Stimulated activated effector memory CD8-positive, alpha-beta T cell treated with anti-CD3 and anti-CD28 coated beads, Interleukin-12 subunit alpha, Interleukin-12 subunit beta, amount 100 ng/mL, for 72 hours (primary cell): Measurements from ENCODE around the gene YKT6.

Source experiments
- ATAC-seq: fragments of 150-1000 bp; cut with Tn5 transposase; 2 replicates; pipeline ENCODE4 v1.10.0; 2021
- DNase-seq, 2 donors: peaks; one replicate each; pipeline ENCODE4 v3.0.0; 2021 to 2022; ENCODE audit warnings: low spot score in 2 of 2
- H3K27ac Mint-ChIP-seq: one replicate; pipeline ENCODE4 v1.8.0; 2022; ENCODE audit warnings: mild to moderate bottlenecking, mixed read lengths
- H3K36me3 Mint-ChIP-seq: one replicate; pipeline ENCODE4 v1.8.0; 2022; ENCODE audit warnings: mild to moderate bottlenecking, mixed read lengths
- H3K4me1 Mint-ChIP-seq: one replicate; pipeline ENCODE4 v1.8.0; 2022; ENCODE audit warnings: mixed read lengths
- H3K4me3 Mint-ChIP-seq: one replicate; pipeline ENCODE4 v1.8.0; 2022; ENCODE audit warnings: mild to moderate bottlenecking, mixed read lengths
- H3K9me3 Mint-ChIP-seq: one replicate; pipeline ENCODE4 v1.8.0; 2022; ENCODE audit warnings: mixed read lengths

Gene YKT6

DNA sequence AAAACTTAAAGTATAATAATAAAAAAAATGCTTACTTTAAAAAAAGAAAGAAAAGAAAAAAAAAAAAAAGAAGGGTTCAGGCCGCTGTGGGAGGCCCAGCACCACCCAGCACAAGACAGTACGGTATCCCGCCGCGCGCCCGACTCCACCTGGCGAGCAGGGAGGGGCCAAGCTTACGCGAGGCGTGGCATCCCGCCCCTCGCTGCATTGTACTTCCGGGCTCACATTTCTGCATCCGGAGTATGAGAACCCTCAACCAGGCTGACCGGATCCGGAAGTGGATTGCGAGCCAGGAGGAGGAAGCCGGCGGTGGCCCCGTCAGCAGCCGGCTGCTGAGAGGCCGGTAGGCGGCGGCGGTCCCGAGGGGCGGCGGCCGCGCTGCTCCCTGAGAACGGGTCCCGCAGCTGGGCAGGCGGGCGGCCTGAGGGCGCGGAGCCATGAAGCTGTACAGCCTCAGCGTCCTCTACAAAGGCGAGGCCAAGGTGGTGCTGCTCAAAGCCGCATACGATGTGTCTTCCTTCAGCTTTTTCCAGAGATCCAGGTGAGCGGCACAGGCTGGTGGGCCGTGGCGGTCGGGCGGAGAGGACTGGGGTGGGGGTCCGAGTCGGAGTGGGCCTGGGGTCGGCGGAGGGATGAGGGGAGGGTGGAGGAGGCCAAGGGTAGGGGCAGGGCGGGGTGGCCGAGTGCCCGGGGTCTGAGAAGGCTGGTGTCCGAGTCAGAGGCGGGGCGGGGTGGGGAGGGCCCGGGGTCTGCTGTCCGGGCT lies at the start of gene YKT6:
Gene YKT6 (plus strand): TSS at position 280 of the 763 bp plus-strand sequence. CDS start 158 bp downstream, at position 438.
- Mint-ChIP-seq H3K9me3 (no peaks in the 10 kb centered on the region), H3K4me3 (peak within 1 kb of the TSS; percentile 79)

DNA sequence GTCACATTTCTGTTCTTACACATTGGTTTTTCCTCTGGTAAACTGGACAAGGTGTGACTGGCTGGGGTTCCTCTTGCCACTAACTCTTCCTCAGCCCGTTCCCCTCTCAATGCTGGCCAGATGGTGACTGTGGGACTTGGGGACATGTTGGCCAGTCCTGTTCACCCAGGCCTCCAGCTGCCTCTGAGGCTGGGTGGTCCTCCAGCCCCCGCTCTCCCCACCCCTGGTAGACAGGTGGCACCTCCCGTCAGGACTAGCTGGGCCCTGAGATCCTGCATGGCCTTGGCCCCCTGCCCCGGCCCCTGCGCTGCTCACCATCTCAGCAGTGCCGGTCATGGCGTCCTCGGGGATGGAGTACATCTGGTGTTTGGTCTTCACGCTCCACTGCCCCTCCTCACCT lies 48.8 kb upstream of the YKT6 start:
- no peak for ATAC-seq
- Mint-ChIP-seq H3K4me1 (peaks cover 5% of the 10 kb centered on the region), H3K4me3 (no peak overlapping the region), H3K9me3 (no peaks in the 10 kb centered on the region), H3K36me3 (no peaks in the 10 kb centered on the region), H3K27ac (peak overlapping the region; percentile 67)
- no peak for DNase-seq

More for the DNA sequence above, at the start of gene YKT6:
- Mint-ChIP-seq H3K36me3 (peaks cover 25% of the 10 kb centered on the region), H3K4me1 (peaks cover 35% of the 10 kb centered on the region), H3K27ac (peak within 1 kb of the TSS; percentile 83)
- ATAC-seq (peak; percentile 100), DNase-seq (peak; percentile 74 to 94)

DNA sequence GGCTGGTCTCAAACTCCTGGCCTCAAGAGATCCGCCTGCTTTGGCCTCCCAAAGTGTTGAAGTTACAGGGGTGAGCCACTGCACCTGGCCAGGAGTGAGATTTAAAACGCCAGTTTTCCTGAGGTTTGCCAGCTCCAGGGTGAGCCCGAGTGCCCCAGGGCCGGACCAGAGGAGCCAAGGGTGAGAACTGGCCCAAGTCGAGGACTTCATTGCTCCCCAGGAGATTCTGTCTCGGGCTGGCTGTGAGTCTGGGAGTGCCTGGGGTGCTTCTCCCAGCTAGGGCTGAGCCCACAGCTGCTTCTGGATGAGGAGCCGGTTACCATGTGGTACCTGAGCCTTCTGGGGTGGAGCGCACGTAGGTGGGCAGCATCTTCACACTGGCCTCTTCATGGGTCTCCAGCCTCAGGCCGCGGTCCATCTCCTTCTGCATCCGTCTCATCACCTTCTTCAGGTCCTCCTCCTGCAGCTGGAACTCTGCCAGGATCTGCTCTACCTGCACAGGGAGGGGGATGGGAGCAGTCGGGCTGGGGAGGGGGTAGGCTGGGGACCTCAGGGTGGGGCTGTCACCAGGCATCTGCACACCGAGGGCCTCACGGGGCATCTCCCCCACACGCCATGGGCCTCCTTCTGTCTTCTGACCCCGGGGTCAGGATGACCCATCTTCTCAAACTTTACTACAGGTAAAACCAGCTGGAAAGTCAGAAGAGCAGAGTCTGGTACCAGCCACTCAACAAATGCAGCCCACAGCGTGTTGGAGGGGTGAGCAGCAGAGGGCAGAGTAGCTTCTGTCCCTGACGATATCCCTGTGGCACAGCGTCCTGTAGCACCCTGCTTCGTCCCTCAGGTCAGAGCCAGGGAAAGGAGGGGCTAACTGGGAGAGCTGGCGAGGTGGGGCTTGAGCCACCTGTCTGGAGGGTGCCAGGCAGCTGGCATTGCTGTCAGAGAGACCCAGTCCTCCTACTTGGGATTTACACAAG lies 47.5 kb upstream of the YKT6 start:
- no peak overlapping the region for H3K27ac Mint-ChIP-seq
- ATAC-seq (no peak), DNase-seq (no peak)
- no peaks in the 10 kb centered on the region for H3K36me3 Mint-ChIP-seq
- H3K9me3 Mint-ChIP-seq: no peaks in the 10 kb centered on the region
- no peak overlapping the region for H3K4me3 Mint-ChIP-seq
- H3K4me1 Mint-ChIP-seq: peaks cover 5% of the 10 kb centered on the region

DNA sequence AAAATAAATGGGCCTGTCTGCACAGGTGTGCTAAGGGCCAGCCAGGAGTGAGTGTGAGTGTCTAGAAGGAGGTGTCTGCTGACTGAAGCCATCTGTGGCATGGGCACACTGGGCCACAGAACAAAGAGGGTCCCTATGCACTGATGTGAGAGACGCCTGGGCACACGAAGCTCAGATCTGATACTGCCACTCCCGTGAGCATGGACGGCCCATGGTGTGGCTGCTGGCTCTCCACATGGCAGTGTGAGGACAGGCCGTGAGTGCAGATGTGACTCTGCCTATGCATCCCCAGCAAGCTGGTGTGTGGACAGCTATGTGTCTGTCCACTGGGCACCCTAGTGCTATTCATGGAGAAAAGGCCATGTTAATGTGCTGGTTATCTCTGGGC lies 46.8 kb upstream of the YKT6 start:
- ATAC-seq (no peak), DNase-seq (no peak)
- no peak overlapping the region for H3K27ac Mint-ChIP-seq
- no peaks in the 10 kb centered on the region for H3K9me3 Mint-ChIP-seq
- peaks cover 5% of the 10 kb centered on the region for H3K4me1 Mint-ChIP-seq
- H3K36me3 Mint-ChIP-seq: no peaks in the 10 kb centered on the region
- H3K4me3 Mint-ChIP-seq: no peak overlapping the region

DNA sequence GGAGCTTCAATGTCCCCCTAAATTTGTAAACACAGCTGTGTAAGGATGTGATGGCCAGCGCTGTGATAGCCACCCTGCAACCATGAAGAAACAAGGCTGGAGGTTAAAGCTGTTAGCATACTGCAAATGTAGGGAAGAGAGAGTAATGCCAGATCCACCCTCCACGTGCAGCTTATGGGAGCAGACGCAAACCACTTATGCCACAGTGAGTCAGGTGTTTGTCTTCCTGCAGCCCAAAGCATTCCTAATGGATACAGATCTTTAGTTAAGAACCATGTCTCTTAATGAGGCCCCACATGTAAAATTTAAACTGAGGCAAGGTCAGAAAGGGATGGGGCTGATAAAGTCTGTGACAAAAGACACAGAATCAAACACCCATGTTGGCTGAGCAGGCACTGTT lies 46.1 kb upstream of the YKT6 start:
- no peak overlapping the region for H3K27ac Mint-ChIP-seq
- H3K4me1 Mint-ChIP-seq: peaks cover 5% of the 10 kb centered on the region
- H3K36me3 Mint-ChIP-seq: no peaks in the 10 kb centered on the region
- H3K4me3 Mint-ChIP-seq: no peak overlapping the region
- no peaks in the 10 kb centered on the region for H3K9me3 Mint-ChIP-seq
- DNase-seq (no peak), ATAC-seq (no peak)

DNA sequence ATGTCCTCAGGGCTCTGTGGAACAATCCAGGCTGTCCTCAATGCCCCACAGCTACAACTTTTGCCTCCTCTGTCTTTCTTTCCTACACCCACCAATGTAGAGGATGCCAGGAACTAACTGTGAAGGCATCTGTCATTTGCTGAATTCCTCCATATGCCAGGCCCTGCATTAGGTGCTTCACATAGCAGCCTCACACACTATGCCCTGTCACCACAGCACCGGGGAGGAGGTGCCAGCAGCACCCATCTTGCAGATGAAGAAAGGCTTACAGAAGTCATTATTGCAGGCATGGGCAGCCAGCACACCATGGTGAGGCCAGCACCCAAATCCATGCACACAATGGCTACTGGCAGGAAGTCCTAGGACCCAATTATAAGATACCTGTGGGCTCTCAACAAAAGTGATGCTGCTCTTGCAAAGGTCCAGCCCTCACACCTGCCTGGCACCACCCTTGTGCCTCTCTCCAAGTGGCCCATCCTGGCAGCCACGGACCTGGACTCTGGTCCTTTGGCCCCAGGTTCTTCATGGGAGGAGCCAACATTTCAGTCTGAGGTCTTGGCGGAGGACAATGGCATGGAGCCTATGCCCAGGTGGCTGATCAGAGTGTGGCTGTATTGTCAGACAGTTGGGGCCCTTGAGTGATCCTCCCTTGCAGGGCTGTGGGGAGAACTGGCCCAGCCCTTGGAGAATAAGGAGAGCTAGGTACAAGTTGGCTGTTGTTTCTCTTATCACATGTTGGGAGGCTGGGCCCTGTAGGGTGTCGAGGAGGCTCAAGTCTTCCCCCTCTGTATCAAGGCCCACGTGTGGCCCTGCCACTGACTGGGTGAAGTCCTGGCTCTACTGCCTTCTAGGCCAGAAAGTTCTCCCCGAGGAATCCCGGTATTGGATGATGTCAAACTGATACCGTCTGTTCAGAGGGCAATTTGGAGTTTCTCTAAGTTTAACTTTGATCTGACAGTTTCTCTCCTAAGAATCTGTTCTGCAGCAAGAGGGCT lies 45.3 kb upstream of the YKT6 start:
- H3K27ac Mint-ChIP-seq: no peak overlapping the region
- no peaks in the 10 kb centered on the region for H3K9me3 Mint-ChIP-seq
- DNase-seq (no peak), ATAC-seq (no peak)
- H3K4me3 Mint-ChIP-seq: no peak overlapping the region
- H3K36me3 Mint-ChIP-seq: no peaks in the 10 kb centered on the region
- H3K4me1 Mint-ChIP-seq: peaks cover 5% of the 10 kb centered on the region

DNA sequence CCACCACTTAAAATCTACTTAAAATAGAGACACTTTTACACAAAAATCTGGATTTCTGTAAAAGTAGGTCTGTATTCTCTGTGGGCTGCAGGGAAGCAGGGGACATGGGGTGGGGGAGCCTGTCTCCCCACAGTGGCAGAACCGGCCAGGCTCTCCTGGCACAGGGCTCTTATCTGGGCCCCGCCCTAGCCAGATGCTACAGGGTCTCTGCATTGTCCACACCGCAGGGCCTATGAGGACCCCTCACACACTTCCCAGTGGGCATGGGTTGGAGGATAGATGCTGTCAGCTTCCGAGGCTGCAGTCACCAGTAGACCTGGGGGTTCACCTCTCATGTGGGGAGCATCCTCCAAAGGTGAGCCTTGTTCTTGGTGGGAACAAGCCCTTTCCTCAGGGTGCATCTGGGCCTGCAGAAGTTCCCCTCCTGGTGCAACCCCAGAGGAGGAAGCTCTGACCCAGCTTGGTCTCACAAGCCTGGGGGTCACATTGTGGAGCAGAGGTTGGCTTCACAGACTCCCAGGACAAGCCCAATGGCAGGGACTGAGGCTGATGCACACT lies 44.2 kb upstream of the YKT6 start:
- Mint-ChIP-seq H3K27ac (no peak overlapping the region), H3K9me3 (no peaks in the 10 kb centered on the region), H3K36me3 (no peaks in the 10 kb centered on the region), H3K4me3 (no peak overlapping the region), H3K4me1 (peaks cover 5% of the 10 kb centered on the region)
- ATAC-seq (no peak), DNase-seq (no peak)

DNA sequence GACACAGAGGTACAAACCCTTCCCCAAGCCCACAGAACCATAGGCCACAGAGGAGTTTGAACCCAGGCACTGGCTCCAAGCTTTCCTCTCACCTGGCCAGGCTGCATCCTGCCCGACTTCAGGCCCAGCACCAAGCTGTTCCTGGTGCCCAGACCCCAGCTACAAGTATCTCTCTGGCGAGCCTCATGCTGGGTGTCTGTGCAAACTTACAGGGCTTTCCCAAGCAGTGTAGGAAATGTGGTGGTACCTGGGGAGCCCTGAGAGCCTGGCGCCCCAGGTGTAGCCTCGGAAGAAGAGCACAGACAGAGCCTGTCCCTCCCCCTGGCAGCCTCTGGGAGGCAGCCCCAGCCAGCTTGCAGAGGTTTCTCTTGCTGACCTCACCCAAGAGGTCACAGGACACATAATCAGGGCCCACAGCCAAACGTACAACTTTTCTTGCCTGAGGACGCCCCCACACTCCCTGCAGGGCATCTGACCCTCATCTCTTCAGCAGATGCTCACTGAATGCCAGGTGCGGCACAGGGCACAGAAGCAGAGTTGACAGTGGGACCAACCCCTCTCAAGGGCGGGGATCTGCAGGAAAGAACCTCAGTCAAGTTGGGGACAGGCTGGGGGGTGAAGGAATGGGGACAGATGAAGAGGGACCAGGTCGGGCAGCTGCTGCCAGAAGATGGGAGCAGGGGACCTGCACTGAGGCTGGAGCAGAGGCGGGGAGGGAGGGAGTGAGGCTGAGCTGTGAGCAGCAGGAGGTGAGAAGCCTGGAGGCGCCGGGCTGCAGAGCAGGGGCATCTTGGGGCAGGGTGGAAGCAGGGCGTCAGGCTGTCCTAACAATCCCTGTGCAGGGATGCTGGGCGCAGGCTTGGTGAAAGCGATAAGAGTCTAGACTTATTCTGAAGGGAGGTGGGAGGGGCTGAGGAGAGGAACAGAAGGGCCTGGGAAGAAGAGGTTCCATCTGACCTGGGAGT lies 43.4 kb upstream of the YKT6 start:
- Mint-ChIP-seq H3K27ac (no peak overlapping the region), H3K4me3 (no peak overlapping the region), H3K9me3 (no peaks in the 10 kb centered on the region), H3K36me3 (no peaks in the 10 kb centered on the region), H3K4me1 (peaks cover under 1% of the 10 kb centered on the region)
- ATAC-seq (no peak), DNase-seq (no peak)

DNA sequence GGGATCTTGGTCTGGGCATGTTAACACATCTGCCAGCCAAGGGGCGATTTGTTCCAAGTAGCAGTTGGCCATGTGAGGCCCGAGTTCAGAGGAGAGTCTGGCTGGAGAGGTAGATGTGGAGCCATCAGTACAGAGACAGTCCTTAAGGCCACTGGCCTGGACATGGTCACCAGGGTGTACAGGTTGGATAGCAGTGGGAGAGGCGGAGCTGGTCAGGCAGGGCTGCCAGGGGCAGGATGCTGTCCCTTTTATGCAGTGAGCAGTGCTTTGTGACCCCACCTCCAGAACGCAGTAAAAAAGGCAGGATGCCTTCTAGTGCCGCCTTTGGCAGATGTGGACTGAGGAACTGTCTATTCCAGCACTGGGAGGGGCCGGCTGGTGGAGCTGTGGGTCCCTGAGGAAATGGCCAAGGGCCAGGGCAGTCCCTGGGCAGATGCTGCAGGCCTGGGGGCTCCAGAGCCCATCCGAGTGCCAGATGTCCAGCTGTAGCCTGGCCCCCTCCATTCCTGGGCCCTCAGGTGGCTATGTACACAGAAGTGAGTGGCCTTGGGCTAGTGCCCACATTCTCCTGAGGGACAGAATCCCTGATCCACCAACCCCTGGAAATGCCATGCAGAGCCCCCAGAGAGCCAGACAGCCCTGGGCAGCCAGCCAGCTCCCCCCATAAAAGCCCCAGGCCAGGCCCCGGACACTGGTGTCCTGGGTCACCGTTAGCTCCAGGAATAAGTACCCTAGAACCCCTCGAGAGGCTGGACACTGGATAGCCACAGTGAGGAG lies 42.5 kb upstream of the YKT6 start:
- Mint-ChIP-seq H3K9me3 (no peaks in the 10 kb centered on the region), H3K4me1 (no peaks in the 10 kb centered on the region), H3K36me3 (no peaks in the 10 kb centered on the region), H3K4me3 (no peak overlapping the region), H3K27ac (no peak overlapping the region)
- DNase-seq (no peak), ATAC-seq (no peak)

DNA sequence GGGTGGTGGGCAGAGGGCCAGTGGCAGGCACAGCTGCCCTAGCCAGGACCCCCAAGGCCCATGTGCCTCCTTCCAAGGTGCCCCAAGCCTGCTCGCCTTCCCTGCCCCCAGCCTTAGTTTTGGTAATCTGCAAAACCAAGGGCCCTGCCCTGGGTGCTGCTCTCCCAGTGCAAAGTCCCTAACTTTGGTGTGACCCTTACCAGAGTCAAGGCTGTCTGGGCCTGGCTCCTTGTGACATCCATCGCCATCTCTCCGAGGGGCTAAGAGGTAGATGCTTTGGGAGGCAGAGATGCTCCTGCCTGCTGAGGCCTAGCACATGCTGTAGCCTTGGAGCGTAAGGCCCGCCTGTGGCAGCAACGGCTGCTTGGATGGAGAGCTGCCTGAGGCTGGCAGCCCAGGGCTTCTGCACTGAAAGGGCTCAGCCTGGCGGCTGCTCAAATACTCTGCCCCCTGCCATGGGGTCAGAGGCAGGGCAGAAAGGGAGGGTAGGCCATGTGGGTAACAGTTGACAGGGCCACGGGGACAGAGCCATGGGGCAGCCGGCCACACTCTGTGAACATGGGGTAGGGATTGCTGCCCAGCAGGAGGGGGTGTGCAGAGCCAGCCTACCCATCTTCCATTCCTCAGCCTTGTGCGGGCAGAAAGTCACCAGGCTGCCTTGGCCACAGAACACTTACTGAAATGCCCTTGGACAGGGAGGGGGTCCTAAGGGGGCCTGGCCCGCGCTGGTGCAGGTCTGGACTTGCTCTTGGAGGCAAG lies 41.7 kb upstream of the YKT6 start:
- no peak for ATAC-seq
- no peak overlapping the region for H3K4me3 Mint-ChIP-seq
- no peaks in the 10 kb centered on the region for H3K36me3 Mint-ChIP-seq
- H3K27ac Mint-ChIP-seq: no peak overlapping the region
- DNase-seq: no peak
- H3K9me3 Mint-ChIP-seq: no peaks in the 10 kb centered on the region
- no peaks in the 10 kb centered on the region for H3K4me1 Mint-ChIP-seq

DNA sequence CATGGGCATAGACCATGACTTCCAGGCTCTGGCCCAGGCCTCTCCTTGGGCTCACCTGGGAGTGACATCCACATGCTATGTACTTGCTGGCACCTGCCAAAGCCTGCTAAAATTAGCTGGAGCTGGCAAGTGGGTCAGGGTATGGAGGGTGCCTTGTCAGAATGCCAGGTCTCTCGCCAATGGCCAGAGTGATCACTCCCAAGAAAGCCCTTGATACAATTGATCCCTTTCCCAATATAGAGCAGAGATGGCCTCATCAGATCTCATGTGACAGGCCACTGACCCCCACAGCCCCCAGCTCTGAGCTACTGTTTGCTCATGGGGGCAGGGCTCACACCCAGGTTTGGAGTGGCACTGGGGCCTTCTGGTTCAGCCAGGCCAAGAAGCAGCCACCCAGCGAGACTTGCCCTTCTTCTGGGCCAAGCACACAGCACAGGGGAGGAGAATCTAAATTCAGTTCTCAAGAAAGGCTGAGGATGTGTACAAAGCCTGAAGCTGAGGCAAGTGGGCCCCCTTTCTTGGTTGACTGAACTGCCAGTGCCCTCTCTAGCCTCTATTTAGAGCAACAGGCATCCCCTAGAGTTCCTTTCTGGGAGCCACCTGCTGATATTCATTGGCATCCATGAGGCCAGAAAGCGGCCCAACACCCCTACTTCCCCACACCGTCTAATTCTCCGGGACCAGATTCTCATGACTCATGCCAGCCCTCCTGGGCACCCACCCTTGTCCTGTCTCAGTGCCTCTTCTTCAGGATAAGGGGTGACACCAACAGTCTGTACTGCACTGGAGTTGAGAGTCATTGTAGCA lies 40.8 kb upstream of the YKT6 start:
- Mint-ChIP-seq H3K27ac (no peak overlapping the region), H3K4me3 (no peak overlapping the region), H3K9me3 (no peaks in the 10 kb centered on the region), H3K36me3 (no peaks in the 10 kb centered on the region), H3K4me1 (no peaks in the 10 kb centered on the region)
- no peak for DNase-seq
- ATAC-seq: no peak

DNA sequence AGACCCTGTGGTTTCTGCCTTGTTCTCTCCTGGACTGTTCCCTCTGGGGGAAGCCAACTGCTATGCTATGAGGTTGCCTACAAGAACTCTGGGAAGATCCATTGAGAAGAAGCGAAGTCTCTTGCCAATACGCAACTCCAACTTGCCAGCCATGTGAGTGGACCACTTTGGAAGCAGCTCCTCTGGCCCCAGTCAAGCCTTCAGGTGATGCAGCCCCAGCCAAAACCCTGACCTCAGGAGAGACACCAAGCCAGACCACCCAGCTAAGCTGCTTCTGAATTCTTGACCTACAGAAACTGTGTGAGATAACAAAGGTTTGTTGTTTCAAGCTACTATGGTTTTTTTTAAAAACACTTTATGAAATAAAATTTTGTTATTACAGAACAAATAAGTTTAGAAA lies 39.4 kb upstream of the YKT6 start:
- no peak for DNase-seq
- H3K36me3 Mint-ChIP-seq: no peaks in the 10 kb centered on the region
- H3K27ac Mint-ChIP-seq: no peak overlapping the region
- no peaks in the 10 kb centered on the region for H3K9me3 Mint-ChIP-seq
- H3K4me3 Mint-ChIP-seq: no peak overlapping the region
- no peaks in the 10 kb centered on the region for H3K4me1 Mint-ChIP-seq
- no peak for ATAC-seq
